NT2/D1 (cell line): ENCODE data around the gene AK9.

Experiments used
- SUZ12 ChIP-seq: IDR thresholded peaks from 2 replicates; pipeline ENCODE4 v1.6.1; 2011; ENCODE audit not compliant: insufficient read length, insufficient read depth; ENCODE audit errors: extremely low read depth
- ZNF274 ChIP-seq: IDR thresholded peaks from 2 replicates; pipeline ENCODE4 v1.6.1; 2011; ENCODE audit warnings: mild to moderate bottlenecking, low read depth, low read length

- TF ChIP-seq ZNF274 (no peak), SUZ12 (no peak)
Measured at GRCh38 chr6:109579361-109579760, 111.6 kb downstream of the AK9 start.
